GM10266 (cell line): Measurements from ENCODE around the gene CAPN5.

Experiments
- DNase-seq: peaks from one replicate; pipeline ENCODE4 v3.0.0; 2012; ENCODE audit errors: extremely low spot score
- CTCF ChIP-seq: IDR thresholded peaks from 2 replicates; pipeline ENCODE4 v1.5.1; 2012; ENCODE audit warnings: mild to moderate bottlenecking, low read depth; ENCODE audit not compliant: control insufficient read depth, insufficient read depth; ENCODE audit errors: missing control alignments

CAPN5 gene

GRCh38 chr11:77079666-77080065 lies 12.9 kb downstream of the CAPN5 start:
- no peak for TF ChIP-seq CTCF
- no peak for DNase-seq

DNA sequence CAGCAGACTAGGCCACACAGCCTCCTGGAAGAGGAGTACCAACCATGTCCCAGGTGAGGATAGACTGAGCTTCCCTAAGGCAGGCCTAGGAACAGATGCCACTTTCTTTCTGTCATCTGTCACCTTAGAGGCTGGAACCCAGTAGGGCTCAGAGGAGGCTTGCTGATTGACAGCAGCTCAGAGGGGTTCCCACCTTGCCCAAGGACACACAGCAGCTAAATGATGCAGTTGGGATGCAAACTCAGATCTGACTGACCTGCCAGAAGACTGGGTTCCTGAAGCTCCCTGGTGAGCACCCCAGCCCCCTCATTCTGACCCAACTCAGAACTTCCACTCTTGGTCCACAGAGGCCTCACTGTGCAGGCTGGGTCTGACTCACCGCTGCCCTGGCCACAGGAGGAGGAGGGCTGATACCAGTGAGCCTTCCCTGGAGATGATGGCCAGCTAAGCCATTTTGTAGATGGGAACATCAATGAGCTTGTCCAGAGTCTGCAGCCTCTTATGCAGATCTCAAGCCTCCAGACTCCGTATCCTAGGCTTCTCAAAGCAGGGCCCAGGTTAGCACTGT lies 14.0 kb downstream of the CAPN5 start:
- DNase-seq, result no peak
- TF ChIP-seq CTCF, result no peak

DNA sequence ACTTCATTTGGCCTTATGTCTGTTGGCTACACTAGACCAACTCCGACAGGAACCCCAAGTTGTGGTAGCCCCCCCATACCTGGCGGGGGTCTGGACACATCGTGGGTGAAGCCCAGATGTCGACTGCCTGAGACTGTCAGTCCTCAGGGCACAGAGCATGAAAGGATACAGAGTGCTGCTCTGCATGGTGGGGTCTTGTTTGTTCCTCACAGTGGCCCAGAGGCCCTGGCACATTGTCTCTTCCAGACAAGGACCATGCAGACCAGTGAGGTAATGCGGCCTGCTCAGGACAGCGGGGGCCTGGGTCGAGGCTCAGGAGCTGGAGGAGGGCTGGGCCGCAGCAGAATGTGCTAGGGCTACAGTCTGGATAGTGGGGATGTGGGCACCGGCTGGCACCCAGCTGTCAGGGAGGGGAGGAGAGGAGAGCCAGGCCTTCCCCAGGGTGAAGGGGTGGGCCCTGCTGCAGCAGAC lies 14.6 kb downstream of the CAPN5 start:
- no peak for DNase-seq
- no peak for TF ChIP-seq CTCF

DNA sequence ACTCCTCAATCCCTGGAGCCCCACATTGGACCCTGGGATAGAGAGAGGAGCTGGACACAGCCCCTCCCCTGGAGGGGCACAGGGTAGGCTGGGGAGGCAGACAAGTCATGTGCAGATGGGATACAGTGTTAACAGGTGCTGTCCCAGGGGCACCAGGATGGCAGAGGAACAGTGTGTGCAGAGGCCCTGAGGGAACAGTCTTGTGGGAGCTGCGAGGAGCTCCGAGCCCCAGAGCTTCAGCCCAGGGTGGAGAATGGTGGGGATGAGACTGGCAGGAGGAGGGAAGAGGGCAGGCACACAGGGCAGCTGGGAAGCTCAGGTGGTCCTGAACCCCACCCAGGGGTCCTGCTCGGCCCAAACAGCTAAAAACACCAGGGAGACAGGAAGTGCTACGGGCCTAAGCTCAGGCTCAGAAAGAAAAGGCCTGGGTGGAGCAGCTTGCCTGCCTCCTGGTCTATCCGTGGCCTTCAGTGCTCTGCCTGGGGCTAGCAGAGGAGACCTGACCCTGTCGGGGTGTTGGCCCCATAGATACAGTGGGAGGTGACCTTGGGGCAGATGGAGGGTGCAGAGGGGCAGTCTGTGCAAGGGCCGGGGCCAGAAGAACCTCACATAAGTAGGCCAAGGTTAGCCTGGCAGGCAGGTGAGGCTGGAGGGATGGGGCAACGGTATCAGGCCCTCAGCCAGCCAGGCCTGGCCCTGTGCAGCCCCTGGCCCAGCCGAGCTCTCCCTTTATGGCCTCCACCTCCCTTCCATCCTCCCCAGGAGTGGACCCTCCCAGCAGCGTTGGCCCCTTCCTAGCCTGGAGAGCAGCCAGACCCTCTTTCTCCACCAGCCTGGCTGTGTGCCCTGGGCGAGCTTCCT lies 15.4 kb downstream of the CAPN5 start:
- no peak for DNase-seq
- no peak for TF ChIP-seq CTCF

- DNase-seq, result no peak
- TF ChIP-seq CTCF, result no peak
Observed at GRCh38 chr11:77082838-77083565, 16.2 kb downstream of the CAPN5 start.

- TF ChIP-seq CTCF, result no peak
- no peak for DNase-seq
Observed at GRCh38 chr11:77083566-77084245, 16.9 kb downstream of the CAPN5 start.
